ENCODE data around the gene RAI14.

RAI14 gene

DNA sequence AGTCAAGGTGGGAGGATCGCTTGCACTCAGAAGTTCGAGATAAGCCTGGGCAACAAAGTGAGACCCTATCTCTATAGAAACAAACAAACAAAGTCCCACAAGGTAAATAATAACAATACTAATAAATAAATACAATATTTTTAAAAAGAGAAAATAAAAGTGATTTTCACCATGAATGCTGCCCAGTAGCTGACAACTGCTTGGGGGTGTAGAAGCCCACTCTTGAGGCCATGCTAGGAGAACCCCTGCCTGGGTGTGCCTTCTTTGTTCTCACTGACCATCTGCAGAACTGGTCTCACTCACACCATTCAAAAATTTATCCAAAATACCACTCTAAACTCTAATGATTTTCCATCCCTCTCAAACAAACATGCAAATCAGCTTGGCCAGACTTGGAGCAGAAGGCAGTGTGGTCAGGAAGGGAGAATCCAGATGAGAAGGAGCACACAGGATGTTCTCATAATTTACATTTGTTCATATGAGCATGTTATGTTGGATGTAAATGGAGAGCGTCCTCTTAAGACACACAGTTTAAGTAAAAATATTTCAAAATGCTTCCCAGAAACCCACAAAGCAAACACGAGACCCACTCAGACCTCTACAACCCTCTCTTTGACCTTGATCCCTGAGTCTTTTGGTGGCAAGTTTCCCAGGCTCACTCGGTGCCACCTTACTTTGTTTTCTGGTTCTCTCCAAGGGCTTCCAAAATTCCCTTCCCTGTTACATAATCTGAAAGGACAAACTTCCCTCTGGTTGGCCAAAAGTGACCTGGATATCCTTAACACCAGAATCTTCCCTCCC is 7.9 kb upstream of the RAI14 start:
- no peak for DNase-seq (ENCODE audit: low read depth in 2 of 2)

DNA sequence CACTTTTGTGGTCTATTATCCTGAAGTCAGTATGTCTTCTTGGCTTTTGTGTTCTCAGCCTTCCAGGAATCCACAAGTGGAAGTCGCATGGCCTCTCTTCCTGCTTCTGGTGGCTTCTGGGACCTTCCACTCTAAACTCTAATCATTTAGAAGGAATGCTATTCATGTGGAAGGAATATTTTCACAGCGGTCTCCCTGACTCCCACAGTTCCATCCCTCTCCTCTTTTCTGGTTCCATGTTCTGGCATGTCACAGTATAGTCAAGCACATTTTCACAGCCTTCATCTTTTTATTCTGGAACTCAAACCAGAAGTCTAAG is 7.3 kb upstream of the RAI14 start:
- DNase-seq (ENCODE audit: low read depth in 2 of 2) = no peak

DNA sequence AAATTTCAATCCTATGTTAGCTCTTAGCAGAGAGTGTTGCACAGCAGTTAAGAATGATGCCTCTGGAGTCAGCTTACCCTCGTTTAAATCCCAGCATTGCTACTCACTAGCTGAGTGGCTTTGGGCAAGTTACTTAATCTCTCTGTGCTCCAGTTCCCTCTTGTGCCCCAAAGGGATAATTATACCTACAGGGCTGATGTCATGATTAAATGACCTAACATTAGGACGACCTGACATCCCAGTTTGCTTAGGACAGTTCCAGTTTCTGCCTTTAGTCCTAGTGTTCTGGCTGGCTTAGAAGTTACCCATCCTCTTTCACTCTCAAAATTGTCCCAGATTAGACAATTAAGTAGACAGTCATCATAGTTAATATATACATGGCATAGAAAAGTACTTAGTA is 4.3 kb upstream of the RAI14 start:
- no peak for DNase-seq (ENCODE audit: low read depth in 2 of 2)

DNA sequence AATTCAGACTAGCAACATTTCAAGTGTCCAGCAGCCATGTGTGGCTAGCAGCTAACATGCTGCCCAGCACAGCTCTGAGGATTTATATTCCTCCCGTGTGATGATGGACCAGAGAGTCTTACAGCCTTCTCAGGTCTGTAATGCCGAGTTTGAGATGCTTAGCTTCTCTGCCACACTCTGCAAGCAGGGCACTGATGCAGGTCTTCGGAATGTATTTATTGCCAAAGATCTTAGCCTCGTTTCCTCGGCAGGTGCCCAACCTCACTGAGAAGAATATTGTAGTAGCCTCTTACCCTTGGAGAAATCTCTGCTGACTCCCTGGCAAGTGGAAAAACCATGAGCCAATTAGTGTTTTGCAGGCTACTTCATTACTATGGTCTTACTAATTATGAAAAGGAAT is 3.7 kb upstream of the RAI14 start:
- no peak for DNase-seq (ENCODE audit: low read depth in 2 of 2)

DNA sequence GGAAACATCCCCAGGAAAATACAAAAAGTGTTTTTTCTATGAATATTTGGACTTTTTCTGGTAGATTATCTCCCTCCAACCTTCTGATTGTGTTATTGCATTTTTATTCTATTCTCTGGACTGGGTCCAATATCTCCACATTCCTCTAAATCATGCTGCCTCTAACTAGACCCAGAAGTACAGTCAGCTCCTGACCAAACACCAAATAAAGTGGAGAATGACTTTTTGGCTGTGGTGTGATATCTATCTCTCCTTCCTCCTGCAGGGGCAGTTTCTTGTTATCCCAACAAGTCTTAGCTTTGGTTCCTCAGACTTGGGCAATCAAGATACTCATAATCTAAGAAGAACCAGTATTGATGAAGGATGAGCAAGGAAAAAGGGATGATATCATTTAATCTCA is 3.2 kb upstream of the RAI14 start:
- DNase-seq (ENCODE audit: low read depth in 2 of 2) = peak; percentile 74 to 76

DNA sequence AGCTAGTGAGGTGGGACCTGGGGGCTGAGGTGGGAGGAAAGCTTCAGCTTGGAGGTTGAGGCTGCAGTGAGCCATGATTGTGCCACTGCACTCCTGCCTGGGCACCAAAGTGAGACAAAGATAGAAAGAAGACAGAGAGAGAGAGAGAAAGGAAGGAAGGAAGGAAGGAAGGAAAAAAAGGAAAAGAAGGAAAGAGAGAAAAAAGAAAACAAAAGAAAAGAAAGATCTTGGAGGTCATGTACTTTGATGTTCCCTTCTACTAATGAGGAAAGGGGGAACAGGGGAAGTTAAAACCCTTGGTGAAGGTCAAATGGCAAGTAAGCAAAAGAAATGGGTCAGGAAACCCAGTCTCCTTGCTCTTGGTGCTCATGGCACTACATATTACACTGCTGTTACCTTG is 2.4 kb upstream of the RAI14 start:
- no peak for DNase-seq (ENCODE audit: low read depth in 2 of 2)

DNA sequence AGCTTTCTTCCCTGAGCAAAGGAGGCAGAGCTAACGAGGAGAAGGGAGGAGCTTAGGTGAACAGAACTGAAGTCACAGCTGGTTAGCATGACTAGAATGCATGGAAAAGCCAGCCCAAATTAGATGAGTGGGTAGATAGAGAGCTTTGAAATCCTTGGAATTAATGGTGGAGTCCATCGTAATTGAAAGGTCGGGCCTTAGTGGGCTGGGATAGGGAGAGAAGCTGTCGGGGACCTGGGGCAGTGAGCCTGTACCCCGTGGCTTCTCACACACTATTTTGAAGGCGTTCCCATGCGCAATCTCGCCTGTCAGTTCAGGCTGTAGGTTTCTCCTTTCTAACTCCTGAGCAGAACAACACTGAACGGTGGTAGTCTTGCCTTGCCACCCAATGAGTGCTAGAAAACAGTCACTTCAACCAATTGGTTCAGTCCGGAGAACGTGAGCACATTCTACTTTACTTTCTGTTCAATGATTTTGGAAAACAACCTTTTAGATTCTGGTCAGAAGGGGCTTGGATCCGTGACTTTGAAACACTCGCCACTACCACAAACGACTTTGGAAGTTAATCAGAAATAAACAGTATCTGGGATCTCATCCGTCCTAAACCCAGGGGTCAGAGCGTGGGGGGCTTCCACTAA is 655 bp upstream of the RAI14 start:
- DNase-seq (ENCODE audit: low read depth in 2 of 2) = peak; percentile 59 to 64

DNA sequence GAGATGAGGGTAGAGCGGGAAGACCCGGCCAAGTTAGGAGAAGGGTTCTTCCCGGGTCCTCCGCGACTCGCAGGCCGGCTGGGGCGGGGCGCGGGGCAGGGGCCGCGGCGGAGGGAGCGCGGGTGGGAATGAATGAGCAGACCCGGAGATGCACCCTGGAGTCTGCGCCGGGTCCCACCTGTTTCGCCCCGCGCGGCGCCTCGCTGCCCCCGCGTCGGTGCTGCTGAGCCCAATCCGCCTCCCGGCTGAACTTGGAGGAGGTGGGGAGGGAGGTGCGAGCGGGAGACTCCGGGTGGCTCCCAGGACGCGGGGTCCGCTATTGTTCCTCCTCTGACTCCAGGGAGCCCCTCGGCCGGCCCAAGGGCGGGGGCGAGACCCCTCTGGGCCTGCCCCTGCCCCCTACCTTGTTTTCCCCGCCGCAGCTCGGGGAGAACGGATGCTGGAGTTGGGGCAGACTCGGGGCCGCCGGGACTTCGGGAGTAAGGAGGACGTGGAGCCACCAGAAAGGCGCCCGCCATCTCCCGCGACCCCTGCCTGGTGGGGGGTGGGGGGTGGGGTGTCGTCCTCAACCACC is 659 bp downstream of the RAI14 start:
- no peak for DNase-seq (ENCODE audit: low read depth in 2 of 2)

DNA sequence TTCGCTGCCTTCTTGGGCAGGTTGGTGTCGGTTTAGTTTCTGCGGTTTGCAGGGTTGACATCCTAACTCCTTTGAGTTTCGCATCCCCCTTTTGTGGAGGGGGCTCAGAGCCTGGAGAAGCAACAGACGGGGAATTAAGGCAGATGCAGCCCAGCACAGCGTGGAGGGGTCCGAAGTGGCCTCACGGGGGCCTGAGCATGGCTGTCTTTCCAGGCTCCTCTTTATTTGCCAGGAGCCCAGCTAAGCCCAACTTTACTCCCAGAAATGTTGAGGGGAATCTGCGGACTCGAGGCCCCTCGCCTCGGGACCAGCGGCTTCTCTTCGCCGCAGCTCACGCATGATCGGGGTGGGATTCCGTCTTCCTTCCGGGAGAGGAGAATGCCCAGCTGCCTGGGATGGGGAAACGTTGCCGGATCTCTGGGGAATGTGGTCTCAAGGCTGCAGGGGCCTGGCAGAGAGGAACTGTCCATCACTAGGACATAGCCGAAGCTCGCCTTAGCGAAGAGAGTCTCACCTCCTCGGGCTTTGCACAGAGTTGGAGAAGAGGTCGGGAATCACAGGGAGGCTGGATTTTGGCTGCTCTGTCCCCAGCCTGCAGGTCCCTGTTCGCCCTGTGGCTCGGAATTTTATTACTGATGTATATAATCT is 1.3 kb downstream of the RAI14 start:
- DNase-seq (ENCODE audit: low read depth in 2 of 2) = no peak

DNA sequence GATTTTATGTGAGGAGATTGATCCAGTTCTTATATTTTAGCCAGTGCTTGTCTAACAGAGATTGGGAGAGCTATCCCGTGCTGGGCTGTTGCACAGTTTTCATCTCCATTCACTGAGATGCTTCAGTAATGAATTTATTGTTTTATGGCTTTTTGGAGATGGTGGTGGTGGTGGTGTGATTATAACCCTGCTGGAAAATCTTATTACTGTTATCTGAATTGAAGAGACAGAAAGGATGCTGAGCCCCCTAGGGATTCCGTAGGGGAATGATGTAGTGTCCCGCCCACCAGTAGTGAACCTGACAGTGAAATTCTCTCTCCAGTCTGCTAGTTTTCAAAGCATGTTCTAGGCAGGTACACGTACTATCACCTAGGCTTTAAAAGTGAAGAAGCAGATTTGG is 1.9 kb downstream of the RAI14 start:
- DNase-seq (ENCODE audit: low read depth in 2 of 2) = no peak

DNA sequence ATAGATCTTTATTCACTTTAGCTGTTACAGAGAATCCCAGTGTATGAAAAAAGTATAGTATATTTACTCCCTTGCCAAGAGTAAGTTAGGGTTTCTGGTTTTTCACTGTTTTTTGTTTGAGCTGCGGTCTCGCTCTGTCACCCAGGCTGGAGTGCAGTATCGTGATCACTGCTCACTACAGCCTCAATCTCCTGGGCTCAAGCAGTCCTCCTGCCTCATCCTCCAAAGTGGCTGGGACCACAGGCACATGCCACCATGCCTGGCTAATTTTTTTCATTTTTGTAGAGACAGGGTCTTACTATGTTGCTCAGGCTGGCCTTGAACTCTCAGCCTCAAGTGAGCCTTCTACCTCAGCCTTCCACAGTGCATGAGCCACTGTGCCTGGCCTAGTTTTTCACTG is 3.0 kb downstream of the RAI14 start:
- no peak for DNase-seq (ENCODE audit: low read depth in 2 of 2)

DNA sequence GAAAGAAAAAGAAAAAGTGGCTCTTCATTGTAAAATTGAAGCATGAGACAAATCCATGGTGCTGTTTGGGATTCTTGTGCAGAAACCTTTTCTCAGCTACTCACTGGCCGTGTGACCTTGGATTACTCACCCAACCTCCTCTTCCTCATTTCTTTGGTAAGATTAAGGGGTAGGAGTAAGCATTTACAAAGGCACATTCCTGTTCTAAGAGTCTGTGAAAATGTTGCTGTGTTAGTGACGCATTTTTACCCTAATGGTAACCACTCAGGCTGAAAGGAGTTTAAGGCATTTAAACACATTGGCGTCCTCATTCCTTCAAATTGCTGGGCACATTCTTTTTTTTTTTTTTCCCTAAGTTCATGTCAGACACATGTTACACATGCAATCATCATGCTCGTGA is 4.3 kb downstream of the RAI14 start:
- DNase-seq (ENCODE audit: low read depth in 2 of 2) = peak; percentile 67 to 72

DNA sequence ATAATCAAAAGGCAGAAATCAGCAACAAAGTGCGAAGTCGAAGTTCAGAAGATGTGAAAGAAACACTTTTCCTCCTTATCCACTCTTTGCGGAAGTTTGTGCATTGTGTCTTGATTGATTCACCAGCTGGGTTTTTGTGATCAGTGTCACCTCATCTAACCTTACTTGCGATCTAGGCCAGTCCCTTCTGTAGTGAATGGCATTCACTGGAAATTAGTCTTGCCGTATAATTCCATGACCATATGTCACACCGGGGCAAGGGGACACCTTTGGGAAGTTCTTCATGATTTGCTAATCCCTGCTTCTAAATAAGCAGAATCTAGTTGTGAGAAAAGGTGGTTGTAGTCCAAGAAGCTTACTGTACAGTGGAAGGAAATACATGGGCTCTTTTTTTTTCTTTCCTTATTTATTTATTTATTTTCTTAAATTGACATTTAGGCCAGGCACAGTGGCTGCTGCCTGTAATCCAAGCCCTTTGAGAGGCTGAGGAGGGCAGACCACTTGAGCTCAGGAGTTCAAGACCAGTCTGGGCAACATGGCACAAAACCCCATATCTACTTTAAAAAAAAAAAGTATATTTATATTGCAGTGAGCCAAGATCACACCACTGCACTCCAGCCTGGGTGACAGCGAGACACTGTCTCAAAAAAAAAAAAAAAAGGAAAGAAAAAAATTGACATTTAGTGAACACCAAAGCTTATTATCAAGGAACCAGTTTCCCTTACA is 7.8 kb downstream of the RAI14 start:
- no peak for DNase-seq (ENCODE audit: low read depth in 2 of 2)

DNA sequence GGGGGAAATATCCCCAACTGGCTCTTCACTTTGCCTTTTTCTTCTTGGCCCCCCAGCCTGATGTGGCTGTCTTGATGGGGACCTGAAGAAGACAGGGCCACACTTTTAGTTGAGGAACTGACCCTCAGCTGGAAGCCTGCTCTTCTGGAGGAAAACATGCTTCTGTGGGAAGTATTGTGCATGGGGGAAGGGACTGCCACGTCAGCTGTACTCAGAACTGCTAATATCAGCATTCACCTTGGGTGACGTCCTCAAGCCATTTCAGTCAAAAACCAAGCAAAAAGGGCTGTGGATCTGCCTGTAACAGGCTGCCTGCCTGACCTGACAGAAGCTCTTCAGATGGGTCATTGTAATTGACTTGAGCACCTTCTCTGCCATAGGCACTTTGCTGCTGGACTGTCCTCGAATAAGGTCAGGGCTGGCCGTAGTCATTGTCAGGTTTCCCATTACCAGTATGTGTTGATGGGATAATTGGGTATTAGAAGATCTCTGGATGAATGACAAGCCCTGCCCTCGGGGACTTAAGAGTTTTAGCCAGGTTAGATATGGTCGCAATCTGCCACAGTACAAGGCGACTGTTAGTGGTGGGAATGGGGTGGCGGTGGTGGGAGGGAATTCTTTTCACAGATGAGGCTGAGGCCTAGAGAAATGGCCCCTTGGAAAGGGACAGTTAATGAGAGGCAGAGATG is 10.4 kb downstream of the RAI14 start:
- no peak for DNase-seq (ENCODE audit: low read depth in 2 of 2)

DNA sequence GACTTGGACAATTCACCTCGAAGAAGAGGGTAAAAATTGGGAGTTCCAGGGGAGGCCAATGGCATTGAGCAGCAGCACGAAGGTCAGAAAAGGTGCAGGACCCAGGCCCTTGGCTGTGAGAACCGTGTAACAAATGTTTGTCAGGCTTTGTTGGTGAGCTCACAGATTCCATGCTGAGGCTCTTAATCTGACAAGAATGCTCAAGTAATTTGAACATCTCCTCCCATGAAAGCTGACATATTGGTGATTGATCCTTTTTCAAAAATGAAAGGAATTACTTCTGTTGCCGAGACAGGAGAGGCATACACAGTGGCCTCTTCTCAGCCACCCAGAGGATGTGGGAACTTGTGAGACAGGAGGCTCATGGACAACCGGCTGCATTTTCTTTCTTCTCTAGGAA is 11.6 kb downstream of the RAI14 start:
- no peak for DNase-seq (ENCODE audit: low read depth in 2 of 2)

DNA sequence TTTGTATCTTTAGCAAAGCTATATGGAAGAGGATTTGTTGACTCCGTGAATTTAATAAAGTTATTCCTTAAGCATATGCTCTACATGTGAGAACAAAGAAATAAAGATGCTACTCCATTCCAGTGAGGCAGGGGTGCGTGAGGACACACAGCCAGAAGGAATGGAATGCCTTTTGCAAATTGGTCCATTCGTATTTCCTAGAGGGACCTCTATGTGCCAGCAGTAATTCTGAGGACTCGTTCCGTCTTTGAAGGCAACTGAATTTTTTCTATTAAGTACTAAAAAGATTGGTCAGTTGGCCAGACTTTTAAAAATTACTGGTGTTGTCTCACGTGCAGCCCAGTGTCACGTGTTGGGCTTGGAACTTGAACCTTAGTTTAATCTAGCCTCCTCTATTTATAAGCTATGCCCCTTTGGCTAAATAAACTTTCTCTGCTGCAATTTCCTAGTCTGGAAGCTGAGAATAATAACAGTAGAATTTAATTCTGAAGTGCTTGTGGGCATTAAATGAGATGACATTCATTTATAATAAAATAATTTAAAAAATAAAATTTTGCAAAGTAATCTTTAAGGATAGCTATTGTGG is 13.9 kb downstream of the RAI14 start:
- DNase-seq (ENCODE audit: low read depth in 2 of 2) = no peak

DNA sequence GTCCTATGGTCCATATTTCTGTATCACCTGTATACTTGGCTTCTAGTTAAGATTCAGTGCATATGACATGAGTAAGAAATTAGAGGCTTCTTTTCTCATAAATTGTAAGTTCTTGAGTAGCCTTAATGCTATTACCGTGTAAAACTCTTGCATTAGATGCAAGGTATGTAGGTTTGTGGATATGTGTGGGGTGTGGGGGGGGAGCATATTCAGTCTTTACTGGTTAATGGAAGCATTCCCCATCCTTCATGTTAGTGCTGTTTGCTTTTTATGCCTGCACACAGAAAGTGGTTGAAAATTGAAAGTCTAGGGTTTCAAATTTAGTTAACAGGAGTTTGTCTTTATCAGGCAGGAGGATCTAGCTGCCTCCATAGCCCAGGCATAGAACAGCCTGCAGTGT is 16.1 kb downstream of the RAI14 start:
- no peak for DNase-seq (ENCODE audit: low read depth in 2 of 2)

DNA sequence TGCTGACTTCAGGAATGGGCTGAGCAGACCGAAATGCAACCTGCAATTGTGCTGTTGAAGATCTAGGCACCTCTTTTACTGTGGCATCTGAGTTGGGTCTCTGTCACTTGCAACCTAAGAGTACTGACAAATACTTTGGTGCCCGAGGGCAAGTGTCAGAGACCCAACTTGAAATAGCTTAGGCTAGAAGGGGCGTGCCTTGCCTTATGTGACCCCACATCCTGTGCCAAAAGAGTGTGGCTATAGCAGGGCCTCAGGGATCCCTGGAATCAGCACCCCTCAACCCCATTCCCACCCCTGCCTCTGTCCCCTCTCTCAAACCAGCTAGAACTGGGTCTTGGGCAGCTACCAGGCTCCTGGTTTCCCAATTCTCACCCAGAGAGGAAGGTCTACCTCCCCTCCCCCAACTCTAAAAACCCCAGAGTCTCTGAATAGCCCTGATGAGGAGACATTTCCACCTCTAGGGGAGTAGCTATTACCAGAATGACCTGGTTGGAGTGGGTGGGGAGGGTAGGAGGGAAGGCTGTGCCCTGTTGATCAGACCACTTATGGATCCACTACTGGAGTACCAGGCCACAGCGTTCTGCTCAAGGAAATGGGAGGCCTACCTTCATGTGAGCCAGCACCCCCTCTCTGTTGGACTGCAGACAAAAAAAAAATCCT is 17.5 kb downstream of the RAI14 start:
- DNase-seq (ENCODE audit: low read depth in 2 of 2) = no peak

DNA sequence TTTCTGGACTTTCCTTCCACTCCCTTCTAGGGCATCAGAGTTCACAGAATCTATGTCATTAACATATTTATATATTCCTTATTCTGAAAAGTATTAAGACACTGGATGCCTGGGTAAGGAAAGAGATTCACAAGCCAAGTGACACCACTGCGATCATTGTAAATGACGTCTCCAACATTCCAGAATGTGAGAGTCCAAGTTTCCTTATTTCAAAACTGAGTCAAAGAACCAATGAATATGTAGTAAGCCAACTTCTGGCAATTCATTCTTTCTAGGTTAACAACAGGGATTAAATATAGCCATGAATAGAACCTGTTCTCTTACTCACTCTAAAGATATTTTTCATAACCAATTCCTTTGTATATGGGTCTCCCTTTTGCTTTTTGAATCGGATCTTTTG is 18.1 kb downstream of the RAI14 start:
- peak in 1 of 2 experiments; percentile 81 for DNase-seq (ENCODE audit: low read depth in 2 of 2)

DNA sequence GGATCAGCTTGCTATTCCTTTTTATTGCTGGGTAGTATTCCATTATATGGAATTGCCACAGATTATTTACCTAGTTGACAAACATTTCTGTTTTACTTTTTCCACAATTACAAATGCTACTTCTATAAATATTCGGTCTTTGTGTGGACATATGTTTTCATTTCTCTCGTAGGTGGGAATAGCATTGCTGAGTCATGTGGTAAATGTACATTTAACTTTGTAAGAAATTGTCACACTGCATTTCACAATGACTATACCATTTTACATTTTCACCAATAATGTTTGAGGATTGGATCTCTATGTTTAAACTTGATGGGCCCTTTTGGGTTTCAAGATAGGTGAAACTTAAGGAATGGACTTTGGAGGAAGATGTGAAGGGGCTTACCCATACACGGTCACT is 19.7 kb downstream of the RAI14 start:
- no peak for DNase-seq (ENCODE audit: low read depth in 2 of 2)

DNA sequence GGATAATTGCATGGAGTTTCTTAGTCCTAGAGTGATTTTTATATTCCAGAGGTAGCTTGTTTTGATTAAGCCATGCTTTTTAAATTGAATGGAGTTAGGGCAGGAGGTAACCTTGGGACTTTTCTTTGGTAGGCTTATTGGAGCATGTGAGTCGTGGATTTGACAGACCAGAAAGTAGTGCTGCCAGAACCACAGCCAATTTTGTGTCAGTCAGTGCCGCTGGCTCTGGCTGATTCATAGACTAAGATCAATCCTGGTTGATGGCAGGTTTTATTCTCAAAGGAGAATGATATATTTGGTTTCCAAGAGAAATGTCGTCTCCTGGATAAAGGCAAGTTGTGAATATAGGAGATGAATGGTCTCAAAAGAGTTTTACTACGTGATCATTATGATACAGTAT is 20.3 kb downstream of the RAI14 start:
- peak in 1 of 2 experiments; percentile 35 for DNase-seq (ENCODE audit: low read depth in 2 of 2)

Data from fibroblast of skin of left biceps (primary cell).